PFSK-1 (cell line): ENCODE results near the gene KMT2C.

ENCODE experiments used
- FOXP2 ChIP-seq: optimal IDR thresholded peaks from 2 replicates; pipeline ENCODE3; 2011; ENCODE audit warnings: borderline replicate concordance, control low read depth, inconsistent platforms; ENCODE audit not compliant: insufficient read depth; ENCODE audit errors: extremely low read length, extremely low read depth
- POLR2AphosphoS5 ChIP-seq: IDR thresholded peaks from 2 replicates; pipeline ENCODE4 v1.6.1; 2012; ENCODE audit warnings: low read depth, mild to moderate bottlenecking, control low read depth, low read length, moderate library complexity
- SIN3A ChIP-seq: IDR thresholded peaks from 2 replicates; pipeline ENCODE4 v1.6.1; 2012; ENCODE audit warnings: mild to moderate bottlenecking, low read length, moderate library complexity, borderline replicate concordance; ENCODE audit not compliant: insufficient read depth
- TAF1 ChIP-seq: IDR thresholded peaks from 2 replicates; pipeline ENCODE4 v1.6.1; 2012; ENCODE audit warnings: low read length, control low read depth, borderline replicate concordance; ENCODE audit not compliant: insufficient read depth
- TF ChIP-seq, protein P1 (sequence below), 2 experiments: IDR thresholded peaks; 2 replicates each; pipeline versions ENCODE4 v1.6.1 to v1.8.0; 2011 to 2012; ENCODE audit warnings: low read depth in 2 of 2, low read length in 2 of 2, control low read depth in 1 of 2, inconsistent platforms in 1 of 2, mild to moderate bottlenecking in 1 of 2, moderate library complexity in 1 of 2; ENCODE audit not compliant: insufficient read depth in 1 of 2

KMT2C gene

DNA sequence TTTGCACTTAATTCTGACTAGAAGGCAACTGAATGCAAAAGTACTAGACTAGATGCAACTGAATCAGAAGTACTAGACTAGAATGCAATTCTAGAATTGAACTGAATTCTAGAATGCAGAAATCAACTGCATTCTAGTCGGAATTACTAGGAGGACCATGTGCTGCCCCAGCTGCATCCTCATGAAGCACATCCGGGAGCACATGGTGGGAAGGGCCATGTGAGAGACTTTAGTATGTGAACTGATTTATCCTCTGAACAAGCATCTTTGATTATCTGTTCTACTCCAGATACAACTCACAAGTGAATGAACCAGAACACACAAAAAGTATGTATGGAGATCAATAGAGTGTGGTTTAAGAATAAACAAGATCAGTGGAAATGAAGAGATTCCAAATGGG is 295.2 kb downstream of the KMT2C start:
- TF ChIP-seq SIN3A: no peak
- TF ChIP-seq, protein P1, sequence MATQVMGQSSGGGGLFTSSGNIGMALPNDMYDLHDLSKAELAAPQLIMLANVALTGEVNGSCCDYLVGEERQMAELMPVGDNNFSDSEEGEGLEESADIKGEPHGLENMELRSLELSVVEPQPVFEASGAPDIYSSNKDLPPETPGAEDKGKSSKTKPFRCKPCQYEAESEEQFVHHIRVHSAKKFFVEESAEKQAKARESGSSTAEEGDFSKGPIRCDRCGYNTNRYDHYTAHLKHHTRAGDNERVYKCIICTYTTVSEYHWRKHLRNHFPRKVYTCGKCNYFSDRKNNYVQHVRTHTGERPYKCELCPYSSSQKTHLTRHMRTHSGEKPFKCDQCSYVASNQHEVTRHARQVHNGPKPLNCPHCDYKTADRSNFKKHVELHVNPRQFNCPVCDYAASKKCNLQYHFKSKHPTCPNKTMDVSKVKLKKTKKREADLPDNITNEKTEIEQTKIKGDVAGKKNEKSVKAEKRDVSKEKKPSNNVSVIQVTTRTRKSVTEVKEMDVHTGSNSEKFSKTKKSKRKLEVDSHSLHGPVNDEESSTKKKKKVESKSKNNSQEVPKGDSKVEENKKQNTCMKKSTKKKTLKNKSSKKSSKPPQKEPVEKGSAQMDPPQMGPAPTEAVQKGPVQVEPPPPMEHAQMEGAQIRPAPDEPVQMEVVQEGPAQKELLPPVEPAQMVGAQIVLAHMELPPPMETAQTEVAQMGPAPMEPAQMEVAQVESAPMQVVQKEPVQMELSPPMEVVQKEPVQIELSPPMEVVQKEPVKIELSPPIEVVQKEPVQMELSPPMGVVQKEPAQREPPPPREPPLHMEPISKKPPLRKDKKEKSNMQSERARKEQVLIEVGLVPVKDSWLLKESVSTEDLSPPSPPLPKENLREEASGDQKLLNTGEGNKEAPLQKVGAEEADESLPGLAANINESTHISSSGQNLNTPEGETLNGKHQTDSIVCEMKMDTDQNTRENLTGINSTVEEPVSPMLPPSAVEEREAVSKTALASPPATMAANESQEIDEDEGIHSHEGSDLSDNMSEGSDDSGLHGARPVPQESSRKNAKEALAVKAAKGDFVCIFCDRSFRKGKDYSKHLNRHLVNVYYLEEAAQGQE (IDR thresholded peaks at IDR 0.05; ENCODE audit: insufficient read depth in 1 of 2, low read depth in 2 of 2, low read length in 2 of 2): no peak
- TF ChIP-seq TAF1: no peak
- no peak for TF ChIP-seq POLR2AphosphoS5
- TF ChIP-seq FOXP2: no peak

DNA sequence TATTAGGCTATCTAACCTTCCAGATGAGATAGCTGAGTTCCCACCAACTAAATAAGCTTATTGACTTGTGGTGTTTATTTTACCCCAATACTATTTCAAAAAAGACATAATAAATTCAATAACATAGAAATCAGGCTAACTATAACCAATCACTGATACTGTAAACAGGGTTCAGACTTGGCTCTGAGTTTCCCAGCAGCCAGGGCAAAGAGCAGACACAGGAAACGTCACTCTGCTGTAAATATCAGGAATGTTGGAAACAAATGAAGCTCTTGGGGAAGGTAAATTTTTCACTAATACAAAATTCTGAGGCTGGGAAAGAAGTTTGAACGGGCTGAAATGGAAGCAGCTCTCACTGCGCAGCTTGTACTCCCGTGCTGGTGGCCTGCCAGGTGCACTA is 295.7 kb downstream of the KMT2C start:
- TF ChIP-seq TAF1 (no peak), SIN3A (no peak), FOXP2 (no peak), POLR2AphosphoS5 (no peak)
- TF ChIP-seq, protein P1 (IDR thresholded peaks at IDR 0.05; ENCODE audit: insufficient read depth in 1 of 2, low read depth in 2 of 2, low read length in 2 of 2): no peak

DNA sequence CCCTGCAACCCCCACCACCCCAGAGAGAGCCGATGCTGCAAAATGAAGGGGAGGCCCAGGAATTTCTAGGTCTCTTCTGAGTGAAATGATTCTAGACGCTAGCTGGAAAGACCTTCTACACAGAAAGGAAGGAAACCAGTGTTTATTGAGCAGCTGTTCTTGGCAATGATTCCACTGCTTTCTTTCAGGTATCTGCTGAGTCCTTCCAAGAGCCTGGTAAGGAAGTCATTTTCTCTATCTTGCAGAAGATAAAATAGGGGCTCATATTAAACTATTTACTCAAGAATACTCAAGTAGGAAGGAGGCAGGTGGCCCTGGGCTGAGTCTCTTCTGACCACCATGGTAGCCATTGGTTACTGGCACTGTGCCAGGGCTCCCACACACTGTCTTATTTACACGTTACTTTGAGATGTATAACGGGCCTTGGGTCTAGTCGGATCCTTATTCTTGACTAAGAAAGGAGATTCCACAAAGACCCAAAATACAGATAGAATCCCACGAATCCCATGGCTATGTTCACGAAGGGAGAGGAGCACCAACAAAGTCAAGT is 298.3 kb downstream of the KMT2C start:
- TF ChIP-seq TAF1: no peak
- no peak for TF ChIP-seq FOXP2
- TF ChIP-seq, protein P1 (IDR thresholded peaks at IDR 0.05; ENCODE audit: insufficient read depth in 1 of 2, low read depth in 2 of 2, low read length in 2 of 2): no peak
- TF ChIP-seq POLR2AphosphoS5: no peak
- no peak for TF ChIP-seq SIN3A

DNA sequence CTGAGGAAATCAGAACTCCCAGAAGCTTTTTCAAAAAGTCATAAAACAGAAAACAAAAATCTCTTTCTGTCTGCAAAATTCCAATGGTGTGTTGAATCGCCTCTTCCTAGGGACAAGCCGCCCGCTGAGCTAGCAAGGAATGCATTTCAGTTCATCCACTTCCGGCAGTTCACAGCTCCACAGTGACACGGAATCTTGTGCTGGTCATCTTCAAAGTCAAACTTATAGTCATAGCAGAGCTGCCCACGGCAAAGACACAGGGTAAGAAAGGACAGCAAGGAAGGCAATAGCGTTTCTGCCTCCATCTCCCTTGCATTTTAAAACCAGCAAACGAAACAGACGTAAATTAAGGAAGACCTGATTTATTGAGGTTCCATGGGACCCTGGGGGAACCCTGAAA is 299.1 kb downstream of the KMT2C start:
- TF ChIP-seq, protein P1 (IDR thresholded peaks at IDR 0.05; ENCODE audit: insufficient read depth in 1 of 2, low read depth in 2 of 2, low read length in 2 of 2): no peak
- TF ChIP-seq FOXP2 (no peak), SIN3A (no peak), TAF1 (no peak), POLR2AphosphoS5 (no peak)
